Measurements from ENCODE around the gene MUC20. TPM values are rescaled to one million over a fixed set of nuclear protein-coding genes. Genes with fewer than 3 reads are reported as not detected.

Gene MUC20
- total and polyA plus RNA-seq, 9 of the 15 experiments (the other 6 are each of a cell fraction or from before 2014, with no cell fraction given): 0.03 to 0.23 (median 0.15) TPM; not detected in 3

GRCh38 chr3:195715583-195716266, 5.1 kb upstream of the MUC20 start (continued):
- TF ChIP-seq SAP30 (IDR thresholded peaks at IDR 0.05; ENCODE audit: borderline replicate concordance, insufficient read depth, low read depth, low read length, poor library complexity, severe bottlenecking) (no peak), ZNF707 (CRISPR knock-in tag; conservative IDR thresholded peaks at IDR 0.05) (peak; percentile 27; the same call in 1 of the 2 replicates), TEAD4 (IDR thresholded peaks at IDR 0.05; ENCODE audit: low read length) (no peak), TEAD4 (CRISPR knock-in tag; IDR thresholded peaks at IDR 0.05; ENCODE audit: borderline replicate concordance) (no peak), KDM2B (CRISPR knock-in tag; IDR thresholded peaks at IDR 0.05) (no peak), CTBP1 (IDR thresholded peaks at IDR 0.05; ENCODE audit: borderline replicate concordance) (peak; percentile 97), CHCHD3 (CRISPR knock-in tag; IDR thresholded peaks at IDR 0.05) (no peak), ZNF511 (CRISPR knock-in tag; IDR thresholded peaks at IDR 0.05) (0 out of 2 replicates have a peak, but pooled peaks have one; percentile 78), CC2D1A (IDR thresholded peaks at IDR 0.05) (no peak; the same call in 1 of the 2 replicates), SP2 (IDR thresholded peaks at IDR 0.05; ENCODE audit: extremely low read depth, low read depth, low read length, poor library complexity, severe bottlenecking) (no peak), DEAF1 (CRISPR knock-in tag; IDR thresholded peaks at IDR 0.05) (no peak), KDM5B (IDR thresholded peaks at IDR 0.05; ENCODE audit: insufficient replicate concordance, low read depth, low read length) (peak; percentile 33), ZNF318 (IDR thresholded peaks at IDR 0.05; ENCODE audit: borderline replicate concordance in 1 of 2, low read depth in 1 of 2) (peak in 1 of 2 experiments; percentile 98; a peak in 2 of 4 replicates), CBFA2T2 (conservative IDR thresholded peaks at IDR 0.05) (peak; percentile 79), PHF20 (IDR thresholded peaks at IDR 0.05; ENCODE audit: partially characterized antibody) (no peak), ZFP30 (CRISPR knock-in tag; IDR thresholded peaks at IDR 0.05; ENCODE audit: borderline replicate concordance) (no peak), CBX1 (IDR thresholded peaks at IDR 0.05; ENCODE audit: low read depth) (no peak)
